Measurements from ENCODE around the gene TRPM7.

- TF ChIP-seq CTCF (IDR thresholded peaks at IDR 0.05), result peak; percentile 34 to 73 (median 64)
- no peak for TF ChIP-seq POLR2A (IDR thresholded peaks at IDR 0.05)
Measured at GRCh38 chr15:50675535-50676144, 11.0 kb downstream of the TRPM7 start.
